ENCODE results near the gene ZNF532. TPM values are rescaled to one million over a fixed set of nuclear protein-coding genes. Genes with fewer than 3 reads are reported as not detected.
A peak's percentile ranks its signal among the peaks of the same experiment; 100 is the strongest.

ZNF532 gene
- total RNA-seq, 4 donors from 2014 or later: 41.7 to 73.6 (median 53.3) TPM

GRCh38 chr18:58953627-58954026 is 89.0 kb downstream of the ZNF532 start:
- ATAC-seq (ENCODE audit: low FRiP score): no peak
- no peak for TF ChIP-seq CTCF (IDR thresholded peaks at IDR 0.05)
- no peak for DNase-seq (ENCODE audit: low spot score)

GRCh38 chr18:58955001-58955400 is 90.3 kb downstream of the ZNF532 start:
- no peak for TF ChIP-seq CTCF (IDR thresholded peaks at IDR 0.05)
- ATAC-seq (ENCODE audit: low FRiP score): no peak
- no peak for DNase-seq (ENCODE audit: low spot score)

DNA sequence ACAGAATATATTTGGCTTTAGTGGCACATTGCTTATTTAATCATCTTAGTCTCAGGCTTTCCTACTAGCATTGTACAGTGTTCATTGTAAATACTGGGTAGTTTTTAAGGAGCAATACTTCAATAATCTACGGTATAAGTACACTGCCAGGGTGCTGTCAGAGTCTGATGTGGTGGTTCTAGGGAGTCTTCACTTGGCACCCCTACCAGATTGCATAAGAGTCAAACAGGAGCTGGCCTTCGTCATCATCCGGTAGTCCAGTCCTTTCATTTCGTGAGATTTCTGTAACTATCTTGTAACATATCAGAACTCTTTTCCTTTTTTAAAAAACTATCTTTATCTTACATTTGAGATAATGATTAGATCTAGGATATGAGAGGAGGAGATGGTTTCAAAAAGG is 91.1 kb downstream of the ZNF532 start:
- ATAC-seq (ENCODE audit: low FRiP score): peak; percentile 90

GRCh38 chr18:58958628-58959027 is 94.0 kb downstream of the ZNF532 start:
- TF ChIP-seq CTCF (IDR thresholded peaks at IDR 0.05): no peak
- ATAC-seq (ENCODE audit: low FRiP score) (no peak), DNase-seq (ENCODE audit: low spot score) (no peak)

More for the DNA sequence above, 91.1 kb downstream of the ZNF532 start:
- no peak for TF ChIP-seq CTCF (IDR thresholded peaks at IDR 0.05)
- DNase-seq (ENCODE audit: low spot score): no peak

DNA sequence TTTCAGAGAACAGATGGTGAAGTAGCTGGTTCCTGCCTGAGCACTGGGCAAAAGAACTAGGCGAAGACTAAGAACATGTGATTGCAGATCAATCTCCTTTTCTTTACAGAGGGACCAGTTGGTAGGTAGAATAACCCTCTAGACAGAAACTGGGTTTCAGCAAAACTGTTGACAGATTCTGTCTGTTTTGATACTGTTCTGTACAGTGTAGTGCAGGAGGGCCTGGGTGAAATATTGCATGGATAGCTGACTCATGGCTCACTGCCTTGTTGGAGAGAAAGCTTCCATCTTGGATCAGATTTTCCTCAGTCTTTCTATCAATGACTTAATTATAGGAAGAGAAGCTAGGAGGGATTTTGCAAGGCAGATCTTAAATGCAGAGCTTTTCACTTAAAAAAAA is 95.8 kb downstream of the ZNF532 start:
- DNase-seq (ENCODE audit: low spot score) (no peak), ATAC-seq (ENCODE audit: low FRiP score) (no peak)
- no peak for TF ChIP-seq CTCF (IDR thresholded peaks at IDR 0.05)

DNA sequence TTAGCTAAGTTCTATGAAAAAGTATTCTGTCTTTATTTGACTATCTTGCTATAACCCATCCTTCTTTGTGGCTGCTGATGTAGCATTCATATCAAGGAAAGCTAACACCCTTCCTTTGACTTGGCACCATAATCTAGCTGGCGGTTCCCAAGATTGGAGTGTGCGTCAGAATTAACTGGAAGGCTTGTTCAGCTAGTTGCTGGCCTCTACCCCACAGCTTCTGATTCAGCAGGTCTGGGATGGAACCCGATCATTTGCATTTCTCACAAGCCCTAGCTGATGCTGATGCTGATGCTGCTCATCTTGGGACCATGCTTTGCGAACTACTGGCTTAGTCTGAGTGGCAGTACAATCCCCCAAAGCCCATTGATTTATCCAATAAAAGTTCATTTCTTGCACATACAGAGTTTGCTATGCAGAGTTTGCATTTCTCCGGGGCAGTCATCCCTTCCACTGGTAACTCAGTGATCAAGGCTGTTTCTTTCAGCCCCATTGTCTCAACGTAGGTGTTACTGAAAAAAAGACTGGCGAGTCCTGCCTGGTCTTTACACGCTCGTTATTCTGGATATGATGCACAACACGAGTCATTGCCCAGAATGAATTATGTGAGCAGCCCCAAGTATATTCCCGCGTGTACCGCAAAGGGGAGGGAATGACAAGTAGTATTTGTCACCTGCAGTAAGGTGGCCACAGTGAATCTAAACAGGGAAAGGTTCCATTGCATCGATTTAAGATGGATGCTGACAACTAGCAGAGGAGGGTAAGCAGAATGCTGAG is 96.5 kb downstream of the ZNF532 start:
- no peak for ATAC-seq (ENCODE audit: low FRiP score)
- no peak for DNase-seq (ENCODE audit: low spot score)

More for the DNA sequence above, 96.5 kb downstream of the ZNF532 start:
- no peak for TF ChIP-seq CTCF (IDR thresholded peaks at IDR 0.05)

Measured in omental fat pad (tissue), 4 donors.